ENCODE results near the gene SCNN1A. TPM values are rescaled to one million over a fixed set of nuclear protein-coding genes. Genes with fewer than 3 reads are reported as not detected.

Gene SCNN1A
- total RNA-seq, 1 experiment from 2014 or later = 136 TPM

- H3K36me3 Mint-ChIP-seq (ENCODE audit: insufficient read depth, unreplicated experiment) = peaks cover 100% of the 10 kb centered on the region
- H3K4me3 Mint-ChIP-seq (ENCODE audit: unreplicated experiment) = no peak overlapping the region
- H3K4me1 Mint-ChIP-seq (ENCODE audit: insufficient read depth, unreplicated experiment) = peaks cover 11% of the 10 kb centered on the region
- peak overlapping the region; percentile 51 for H3K27ac Mint-ChIP-seq (ENCODE audit: low read depth, unreplicated experiment)
- no peaks in the 10 kb centered on the region for H3K27me3 Mint-ChIP-seq (ENCODE audit: insufficient read depth, unreplicated experiment)
- TF ChIP-seq, protein P1, sequence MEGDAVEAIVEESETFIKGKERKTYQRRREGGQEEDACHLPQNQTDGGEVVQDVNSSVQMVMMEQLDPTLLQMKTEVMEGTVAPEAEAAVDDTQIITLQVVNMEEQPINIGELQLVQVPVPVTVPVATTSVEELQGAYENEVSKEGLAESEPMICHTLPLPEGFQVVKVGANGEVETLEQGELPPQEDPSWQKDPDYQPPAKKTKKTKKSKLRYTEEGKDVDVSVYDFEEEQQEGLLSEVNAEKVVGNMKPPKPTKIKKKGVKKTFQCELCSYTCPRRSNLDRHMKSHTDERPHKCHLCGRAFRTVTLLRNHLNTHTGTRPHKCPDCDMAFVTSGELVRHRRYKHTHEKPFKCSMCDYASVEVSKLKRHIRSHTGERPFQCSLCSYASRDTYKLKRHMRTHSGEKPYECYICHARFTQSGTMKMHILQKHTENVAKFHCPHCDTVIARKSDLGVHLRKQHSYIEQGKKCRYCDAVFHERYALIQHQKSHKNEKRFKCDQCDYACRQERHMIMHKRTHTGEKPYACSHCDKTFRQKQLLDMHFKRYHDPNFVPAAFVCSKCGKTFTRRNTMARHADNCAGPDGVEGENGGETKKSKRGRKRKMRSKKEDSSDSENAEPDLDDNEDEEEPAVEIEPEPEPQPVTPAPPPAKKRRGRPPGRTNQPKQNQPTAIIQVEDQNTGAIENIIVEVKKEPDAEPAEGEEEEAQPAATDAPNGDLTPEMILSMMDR (IDR thresholded peaks at IDR 0.05; ENCODE audit: unreplicated experiment) = no peak
- no peaks in the 10 kb centered on the region for H3K9me3 Mint-ChIP-seq (ENCODE audit: unreplicated experiment)
- POLR2A ChIA-PET = interaction anchor here (0.6 to 2.2 kb wide), 11 partner anchors 9 to 153 kb away, joined by 3 to 14 read pairs (median 7); partner anchors contain the start of genes SCNN1A and TNFRSF1A
- CTCF ChIA-PET = interaction anchor here (0.6 to 1.5 kb wide), 5 partner anchors 10 to 1061 kb away, joined by 3 to 5 read pairs (median 3); no protein-coding TSS in a partner anchor
- intact Hi-C loops (cut with micrococcal nuclease) = no loop called here
- no peak for DNase-seq (ENCODE audit: unreplicated experiment)
- BruUV-seq (replicated peaks) = no TSS peak
These were observed 19.6 kb downstream of the SCNN1A start for GRCh38 chr12:6355491-6356373.

GRCh38 chr12:6354495-6355393, 20.6 kb downstream of the SCNN1A start:
- no peaks in the 10 kb centered on the region for H3K27me3 Mint-ChIP-seq (ENCODE audit: insufficient read depth, unreplicated experiment)
- TF ChIP-seq, protein P1 (IDR thresholded peaks at IDR 0.05; ENCODE audit: unreplicated experiment) = no peak
- intact Hi-C loops (cut with micrococcal nuclease) = no loop called here
- no peak overlapping the region for H3K4me3 Mint-ChIP-seq (ENCODE audit: unreplicated experiment)
- peaks cover 100% of the 10 kb centered on the region for H3K36me3 Mint-ChIP-seq (ENCODE audit: insufficient read depth, unreplicated experiment)
- peaks cover 5% of the 10 kb centered on the region for H3K4me1 Mint-ChIP-seq (ENCODE audit: insufficient read depth, unreplicated experiment)
- no peak for DNase-seq (ENCODE audit: unreplicated experiment)
- no TSS peak for BruUV-seq (replicated peaks)
- H3K27ac Mint-ChIP-seq (ENCODE audit: low read depth, unreplicated experiment) = peak overlapping the region; percentile 51
- no peaks in the 10 kb centered on the region for H3K9me3 Mint-ChIP-seq (ENCODE audit: unreplicated experiment)
- POLR2A ChIA-PET = interaction anchor here (0.6 to 2.2 kb wide), 6 partner anchors 8 to 152 kb away, joined by 3 to 14 read pairs (median 4); partner anchors contain the start of gene SCNN1A
- CTCF ChIA-PET = interaction anchor here (0.7 to 1.2 kb wide), 3 partner anchors 9 to 1062 kb away, joined by 3 to 4 read pairs (median 3); no protein-coding TSS in a partner anchor

- H3K27ac Mint-ChIP-seq (ENCODE audit: low read depth, unreplicated experiment) = no peak overlapping the region
- intact Hi-C loops (cut with micrococcal nuclease) = no loop called here
- no peak overlapping the region for H3K4me3 Mint-ChIP-seq (ENCODE audit: unreplicated experiment)
- peaks cover 100% of the 10 kb centered on the region for H3K36me3 Mint-ChIP-seq (ENCODE audit: insufficient read depth, unreplicated experiment)
- H3K4me1 Mint-ChIP-seq (ENCODE audit: insufficient read depth, unreplicated experiment) = peaks cover 5% of the 10 kb centered on the region
- TF ChIP-seq, protein P1 (IDR thresholded peaks at IDR 0.05; ENCODE audit: unreplicated experiment) = no peak
- BruUV-seq (replicated peaks) = no TSS peak
- no peaks in the 10 kb centered on the region for H3K9me3 Mint-ChIP-seq (ENCODE audit: unreplicated experiment)
- CTCF ChIA-PET = interaction anchor here (1.0 to 1.5 kb wide), 2 partner anchors 30 to 364 kb away, joined by 3 to 7 read pairs; no protein-coding TSS in a partner anchor
- POLR2A ChIA-PET = interaction anchor here (1.1 to 24.1 kb wide), 4 partner anchors 10 to 25 kb away, joined by 3 to 739 read pairs (median 5); partner anchors contain the start of genes LTBR, SCNN1A and TNFRSF1A
- no peaks in the 10 kb centered on the region for H3K27me3 Mint-ChIP-seq (ENCODE audit: insufficient read depth, unreplicated experiment)
- DNase-seq (ENCODE audit: unreplicated experiment) = no peak
These were observed 22.9 kb downstream of the SCNN1A start for GRCh38 chr12:6352193-6353173.

Measured in MCF 10A (cell line).